HG02642 (cell line): ENCODE results near the gene RTL5.
"Not testable (repeated sequence)": the region's sequence is repeated elsewhere in the genome, so short reads cannot be mapped to it uniquely, and the experiment has no call there.

Experiments used
- ATAC-seq: cut with Tn5 transposase; IDR thresholded peaks from one replicate; pipeline ENCODE4 v1.9.1; 2021; ENCODE audit warnings: mild to moderate bottlenecking; ENCODE audit not compliant: unreplicated experiment, poor library complexity

Gene RTL5

GRCh38 chrX:72131317-72132294 lies at the start of gene RTL5:
Gene RTL5 (minus strand): TSS chrX:72131915.
- peak; percentile 67 for ATAC-seq

- no peak for ATAC-seq
Observed at GRCh38 chrX:72180539-72180938, 48.8 kb upstream of the RTL5 start.

- no peak for ATAC-seq
Observed at GRCh38 chrX:72176981-72177380, 45.3 kb upstream of the RTL5 start.

GRCh38 chrX:72176289-72176688 lies 44.6 kb upstream of the RTL5 start:
- not testable (repeated sequence) for ATAC-seq

GRCh38 chrX:72169008-72169728 lies 37.5 kb upstream of the RTL5 start:
- ATAC-seq = no peak

- no peak for ATAC-seq
Observed at GRCh38 chrX:72165551-72165950, 33.8 kb upstream of the RTL5 start.

GRCh38 chrX:72159769-72160168 lies 28.1 kb upstream of the RTL5 start:
- no peak for ATAC-seq

GRCh38 chrX:72158773-72159172 lies 27.1 kb upstream of the RTL5 start:
- ATAC-seq = no peak

GRCh38 chrX:72146527-72146926 lies 14.8 kb upstream of the RTL5 start:
- ATAC-seq = no peak

- ATAC-seq = no peak
Observed at GRCh38 chrX:72145181-72145580, 13.5 kb upstream of the RTL5 start.

GRCh38 chrX:72143609-72143907 lies 11.8 kb upstream of the RTL5 start:
- no peak for ATAC-seq

GRCh38 chrX:72142794-72143608 lies 11.3 kb upstream of the RTL5 start:
- no peak for ATAC-seq

- ATAC-seq = no peak
Observed at GRCh38 chrX:72142094-72142793, 10.5 kb upstream of the RTL5 start.

GRCh38 chrX:72141372-72142004 lies 9.8 kb upstream of the RTL5 start:
- peak; percentile 72 for ATAC-seq

GRCh38 chrX:72139538-72139937 lies 7.8 kb upstream of the RTL5 start:
- no peak for ATAC-seq

GRCh38 chrX:72137846-72138495 lies 6.3 kb upstream of the RTL5 start:
- no peak for ATAC-seq

GRCh38 chrX:72133851-72134546 lies 2.3 kb upstream of the RTL5 start:
- ATAC-seq = no peak

GRCh38 chrX:72132456-72132855 lies 741 bp upstream of the RTL5 start:
- no peak for ATAC-seq
